ENCODE data around the gene WRAP53.
A peak's percentile ranks its signal among the peaks of the same experiment; 100 is the strongest.
"Not testable (repeated sequence)": the region's sequence is repeated elsewhere in the genome, so short reads cannot be mapped to it uniquely, and the experiment has no call there.

The WRAP53 gene

GRCh38 chr17:7687908-7688807, at the start of gene WRAP53:
WRAP53 (plus strand) TSS chr17:7688477; CDS start chr17:7688649, 172 bp downstream.
- DNase-seq (ENCODE audit: low read depth in 2 of 2): peak; percentile 91 to 95

- DNase-seq (ENCODE audit: low read depth in 2 of 2): no peak
These were observed 47.5 kb upstream of the WRAP53 start for GRCh38 chr17:7640783-7641182.

GRCh38 chr17:7641635-7642034, 46.6 kb upstream of the WRAP53 start:
- DNase-seq (ENCODE audit: low read depth in 2 of 2): not testable (repeated sequence)

GRCh38 chr17:7644775-7645174, 43.5 kb upstream of the WRAP53 start:
- DNase-seq (ENCODE audit: low read depth in 2 of 2): no peak

GRCh38 chr17:7646457-7646856, 41.8 kb upstream of the WRAP53 start:
- DNase-seq (ENCODE audit: low read depth in 2 of 2): no peak

GRCh38 chr17:7647018-7647417, 41.3 kb upstream of the WRAP53 start:
- DNase-seq (ENCODE audit: low read depth in 2 of 2): no peak

GRCh38 chr17:7650509-7651096, 37.7 kb upstream of the WRAP53 start, which contains the start of gene ATP1B2:
ATP1B2 (plus strand) TSS chr17:7650926; CDS start chr17:7651519, 593 bp downstream.
- peak; percentile 29 to 47 for DNase-seq (ENCODE audit: low read depth in 2 of 2)

GRCh38 chr17:7651097-7651664, 37.1 kb upstream of the WRAP53 start:
- DNase-seq (ENCODE audit: low read depth in 2 of 2): no peak

GRCh38 chr17:7651665-7652387, 36.5 kb upstream of the WRAP53 start:
- no peak for DNase-seq (ENCODE audit: low read depth in 2 of 2)

GRCh38 chr17:7652388-7653356, 35.6 kb upstream of the WRAP53 start:
- no peak for DNase-seq (ENCODE audit: low read depth in 2 of 2)

- no peak for DNase-seq (ENCODE audit: low read depth in 2 of 2)
These were observed 33.3 kb upstream of the WRAP53 start for GRCh38 chr17:7654832-7655540.

GRCh38 chr17:7655541-7655840, 32.8 kb upstream of the WRAP53 start:
- no peak for DNase-seq (ENCODE audit: low read depth in 2 of 2)

- DNase-seq (ENCODE audit: low read depth in 2 of 2): no peak
These were observed 31.2 kb upstream of the WRAP53 start for GRCh38 chr17:7656958-7657609.

- no peak for DNase-seq (ENCODE audit: low read depth in 2 of 2)
These were observed 20.4 kb upstream of the WRAP53 start for GRCh38 chr17:7667656-7668406.

GRCh38 chr17:7668482-7668881, 19.8 kb upstream of the WRAP53 start:
- DNase-seq (ENCODE audit: low read depth in 2 of 2): no peak

- DNase-seq (ENCODE audit: low read depth in 2 of 2): no peak
These were observed 15.0 kb upstream of the WRAP53 start for GRCh38 chr17:7673239-7673638.

GRCh38 chr17:7674934-7675333, 13.3 kb upstream of the WRAP53 start:
- DNase-seq (ENCODE audit: low read depth in 2 of 2): no peak

- no peak for DNase-seq (ENCODE audit: low read depth in 2 of 2)
These were observed 11.7 kb upstream of the WRAP53 start for GRCh38 chr17:7676533-7676932.

- no peak for DNase-seq (ENCODE audit: low read depth in 2 of 2)
These were observed 10.7 kb upstream of the WRAP53 start for GRCh38 chr17:7677388-7678067.
